HG03558 (cell line): ENCODE data around the gene RGL3.
"Not testable (repeated sequence)": the region's sequence is repeated elsewhere in the genome, so short reads cannot be mapped to it uniquely, and the experiment has no call there.

Experiments used
- ATAC-seq: cut with Tn5 transposase; IDR thresholded peaks from one replicate; pipeline ENCODE4 v1.9.1; 2021; ENCODE audit warnings: moderate number of reproducible peaks; ENCODE audit not compliant: unreplicated experiment; ENCODE audit errors: extremely low read depth

Gene RGL3

DNA sequence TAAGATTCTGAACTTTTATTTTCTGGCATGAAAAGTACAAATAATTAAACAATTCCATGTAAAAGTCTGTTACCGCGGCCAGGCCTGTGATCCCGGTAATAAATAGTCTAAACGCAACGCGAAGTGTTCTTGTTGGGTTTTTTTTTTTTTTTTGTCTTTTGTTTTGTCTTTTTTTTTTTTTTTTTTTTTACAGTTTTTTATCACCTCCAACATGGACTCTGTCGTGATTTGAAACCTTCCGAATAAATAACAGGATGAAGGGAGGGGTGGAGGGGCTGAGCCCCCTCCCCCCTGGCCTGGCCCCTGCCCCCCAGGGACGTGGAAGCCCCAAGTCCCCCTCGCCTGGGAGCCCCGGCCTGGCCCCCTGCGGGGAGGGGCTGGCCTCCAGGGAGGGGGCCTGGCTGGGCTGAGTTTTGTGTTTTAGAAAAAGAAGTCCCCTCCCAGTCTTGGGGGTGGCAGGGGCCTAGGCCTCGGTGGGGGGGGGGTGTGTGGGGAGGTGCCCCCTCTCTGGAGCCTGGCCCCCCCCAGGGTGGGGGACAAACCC is 32.3 kb upstream of the RGL3 start:
- no peak for ATAC-seq

DNA sequence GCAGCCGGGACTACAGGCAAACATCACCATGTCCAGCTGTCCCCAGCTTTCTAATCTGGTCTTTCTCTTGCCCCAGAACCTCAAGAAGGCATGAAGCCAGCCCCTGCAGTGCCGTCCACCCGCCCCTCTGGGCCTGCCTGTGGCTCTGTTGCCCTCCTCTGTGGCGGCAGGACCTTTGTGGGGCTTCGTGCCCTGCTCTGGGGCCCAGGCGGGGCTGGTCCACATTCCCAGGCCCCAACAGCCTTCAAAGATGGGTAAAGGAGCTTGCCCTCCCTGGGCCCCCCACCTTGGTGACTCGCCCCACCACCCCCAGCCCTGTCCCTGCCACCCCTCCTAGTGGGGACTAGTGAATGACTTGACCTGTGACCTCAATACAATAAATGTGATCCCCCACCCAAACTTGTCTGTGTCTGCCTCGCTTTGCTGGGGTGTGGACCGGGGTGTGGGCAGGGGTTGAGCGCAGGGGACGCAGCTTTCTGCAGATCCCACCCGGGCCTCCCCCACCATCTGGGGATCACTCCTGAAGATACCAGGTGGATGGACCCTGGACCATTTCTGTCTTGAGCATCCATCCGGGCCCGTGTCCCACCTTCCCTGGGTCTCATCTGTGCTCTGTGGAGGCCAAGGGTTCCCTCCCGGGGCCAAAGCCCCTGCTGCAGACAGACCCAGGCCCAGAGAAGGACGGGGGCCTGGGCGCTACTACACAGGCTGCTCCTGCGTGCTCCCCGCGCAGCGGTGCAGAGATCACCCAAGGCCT is 31.6 kb upstream of the RGL3 start:
- no peak for ATAC-seq

DNA sequence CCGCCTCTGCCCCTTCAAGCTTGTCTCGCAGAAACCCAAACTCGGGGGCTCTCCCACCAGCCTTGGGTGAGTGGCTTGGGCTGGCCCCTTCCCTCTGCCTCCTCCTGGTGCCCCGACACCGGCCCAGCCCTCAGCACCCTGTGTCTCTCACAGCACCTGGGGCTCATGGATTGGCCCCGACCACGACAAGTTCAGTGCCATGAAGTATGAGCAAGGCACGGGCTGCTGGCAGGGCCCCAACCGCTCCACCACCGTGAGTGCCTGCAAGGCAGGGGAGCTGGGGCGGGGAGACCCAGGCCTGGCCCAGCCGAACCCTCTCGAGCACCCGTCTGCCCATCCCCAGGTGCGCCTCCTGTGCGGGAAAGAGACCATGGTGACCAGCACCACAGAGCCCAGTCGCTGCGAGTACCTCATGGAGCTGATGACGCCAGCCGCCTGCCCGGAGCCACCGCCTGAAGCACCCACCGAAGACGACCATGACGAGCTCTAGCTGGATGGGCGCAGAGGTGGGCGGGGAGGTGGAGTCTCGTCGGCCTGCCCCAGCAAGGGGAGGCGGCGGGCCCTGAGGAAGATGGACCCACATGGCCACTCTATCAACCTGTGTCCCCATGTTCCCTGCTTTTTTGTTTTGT is 29.9 kb upstream of the RGL3 start:
- no peak for ATAC-seq

DNA sequence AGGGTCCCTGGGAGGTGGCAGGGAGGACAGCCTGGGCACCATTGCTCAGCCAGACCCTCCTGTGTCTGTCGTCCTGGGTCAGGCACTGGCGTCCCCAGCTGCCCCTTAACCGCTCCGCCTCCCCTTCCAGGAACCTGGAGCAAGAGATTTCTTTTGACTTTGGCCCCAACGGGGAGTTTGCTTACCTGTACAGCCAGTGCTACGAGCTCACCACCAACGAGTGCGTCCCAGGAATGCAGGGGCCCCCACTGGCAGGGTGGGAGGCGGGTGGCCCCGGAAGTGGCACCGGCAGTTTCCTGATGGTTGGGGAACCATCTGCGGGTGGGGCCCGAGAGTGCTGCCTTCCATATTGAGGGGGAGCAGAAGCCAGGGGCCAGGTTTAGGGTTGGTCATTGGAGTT is 29.3 kb upstream of the RGL3 start:
- no peak for ATAC-seq

DNA sequence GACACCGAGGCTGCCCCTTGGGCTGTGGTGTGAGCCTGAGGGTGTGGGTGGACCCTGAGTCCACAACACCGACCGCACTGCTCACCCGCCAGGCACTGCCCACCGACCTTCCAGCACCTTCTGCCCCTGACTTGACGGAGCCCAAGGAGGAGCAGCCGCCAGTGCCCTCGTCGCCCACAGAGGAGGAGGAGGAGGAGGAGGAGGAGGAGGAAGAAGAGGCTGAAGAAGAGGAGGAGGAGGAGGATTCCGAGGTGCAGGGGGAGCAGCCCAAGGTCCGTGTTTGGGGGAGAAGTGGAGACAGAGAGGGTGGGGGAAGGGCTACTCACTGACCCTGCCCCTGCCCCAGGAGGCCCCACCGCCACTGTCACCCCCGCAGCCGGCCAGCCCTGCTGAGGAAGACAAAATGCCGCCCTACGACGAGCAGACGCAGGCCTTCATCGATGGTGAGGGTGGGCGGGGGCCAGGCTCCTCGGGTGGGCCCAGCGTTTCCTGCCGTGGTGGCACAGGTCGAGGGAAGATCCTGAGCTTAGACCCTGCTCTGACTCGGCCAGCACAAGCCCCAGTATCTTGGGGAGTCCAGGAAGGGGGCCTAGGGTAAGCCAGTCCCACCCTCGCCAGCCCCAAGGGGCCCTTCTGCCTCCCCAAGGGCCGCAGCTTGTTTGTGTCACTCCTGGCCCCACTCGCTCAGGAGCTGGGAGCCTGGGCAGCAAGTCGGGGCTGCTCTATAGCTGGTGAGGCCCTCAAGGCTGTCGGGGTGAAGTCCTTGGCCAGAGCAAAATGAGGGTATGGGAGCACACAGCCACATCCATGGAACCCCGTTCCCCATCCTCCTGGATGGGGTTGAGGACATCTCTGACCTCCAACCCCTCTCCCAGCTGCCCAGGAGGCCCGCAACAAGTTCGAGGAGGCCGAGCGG is 28.5 kb upstream of the RGL3 start:
- no peak for ATAC-seq

DNA sequence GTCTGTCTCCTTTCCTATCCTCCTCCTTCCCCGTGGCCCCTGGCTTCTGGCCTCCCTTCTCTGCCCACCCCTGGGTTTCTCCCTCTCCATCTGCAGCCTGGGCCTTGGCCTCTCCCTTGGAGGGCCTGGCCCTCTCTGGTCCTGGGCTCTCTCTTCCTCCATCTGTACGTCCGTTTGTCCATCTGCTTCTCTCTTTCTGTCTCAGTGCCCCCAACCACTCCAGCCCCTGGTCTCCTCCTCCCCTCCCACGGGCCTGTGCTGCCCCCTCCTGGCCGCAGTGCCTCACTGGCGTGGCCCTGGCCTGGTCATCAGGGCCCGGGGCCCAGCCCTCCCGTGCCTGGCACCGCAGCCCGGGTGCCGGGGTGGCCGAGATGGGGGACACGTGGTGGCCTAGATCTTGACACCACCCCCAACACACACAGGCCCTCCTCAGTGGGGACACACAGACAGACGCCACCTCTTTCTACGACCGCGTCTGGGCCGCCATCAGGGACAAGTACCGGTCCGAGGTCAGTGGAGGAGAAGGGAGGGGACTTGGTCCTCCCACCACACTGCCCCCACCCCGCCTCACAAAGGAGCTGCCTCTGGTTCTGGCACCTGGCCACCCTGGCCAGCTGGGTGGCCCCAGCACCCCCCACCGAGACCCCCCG is 27.7 kb upstream of the RGL3 start:
- no peak for ATAC-seq

DNA sequence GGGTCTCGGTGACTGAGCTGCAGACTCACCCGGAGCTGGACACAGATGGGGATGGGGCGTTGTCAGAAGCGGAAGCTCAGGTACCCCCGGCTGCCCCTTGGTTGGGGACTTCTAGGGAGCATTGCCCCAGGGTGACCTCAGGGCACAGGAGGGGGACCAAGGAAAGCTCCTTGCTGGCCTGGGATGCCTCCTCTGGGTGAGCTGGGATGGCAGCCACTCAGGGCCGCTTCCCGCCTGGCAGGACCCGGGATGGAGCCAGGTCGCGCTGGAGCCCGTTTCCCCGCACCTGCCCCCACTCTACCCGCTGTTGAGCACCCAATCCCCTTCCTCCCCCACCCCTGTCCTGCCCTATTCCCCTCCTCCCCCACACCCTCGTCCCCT is 27.1 kb upstream of the RGL3 start:
- no peak for ATAC-seq

DNA sequence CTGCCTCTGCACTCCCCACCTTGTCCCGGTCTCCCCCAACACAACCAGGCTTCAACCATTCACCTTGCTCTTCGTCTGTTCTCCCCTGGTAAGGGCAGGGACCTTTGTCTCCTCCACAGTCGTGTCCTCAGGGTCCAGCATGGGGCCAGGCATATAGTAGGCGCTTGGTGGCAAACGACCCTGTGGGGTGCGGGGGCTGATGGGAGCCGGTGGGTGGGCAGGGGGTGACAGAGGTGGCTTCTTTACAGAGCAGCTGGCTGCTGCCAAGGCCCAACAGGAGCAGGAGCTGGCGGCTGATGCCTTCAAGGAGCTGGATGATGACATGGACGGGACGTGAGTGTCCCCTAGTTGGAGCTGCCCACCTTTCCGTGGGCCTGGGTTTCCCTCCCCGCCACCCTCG is 26.0 kb upstream of the RGL3 start:
- no peak for ATAC-seq

DNA sequence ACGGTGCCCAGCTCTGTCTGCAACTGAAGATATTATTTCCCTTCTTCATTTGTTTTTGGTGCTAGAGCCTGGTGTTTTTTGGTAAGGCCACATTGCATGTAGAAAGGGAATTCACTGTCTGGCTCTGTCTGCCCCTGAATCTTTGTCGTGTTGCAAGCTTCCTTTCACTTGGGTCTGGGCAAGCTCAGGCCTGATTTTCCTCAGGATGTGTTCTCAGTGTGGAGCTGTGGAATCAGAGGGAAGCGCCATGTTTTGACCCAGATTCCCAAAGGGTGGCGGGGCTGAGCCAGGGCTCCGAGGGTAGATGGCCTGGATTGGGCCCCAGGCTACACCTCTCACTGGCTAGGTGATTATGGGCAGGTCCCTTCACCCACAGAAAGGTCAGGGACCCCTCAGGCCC is 24.9 kb upstream of the RGL3 start:
- ATAC-seq: no peak

DNA sequence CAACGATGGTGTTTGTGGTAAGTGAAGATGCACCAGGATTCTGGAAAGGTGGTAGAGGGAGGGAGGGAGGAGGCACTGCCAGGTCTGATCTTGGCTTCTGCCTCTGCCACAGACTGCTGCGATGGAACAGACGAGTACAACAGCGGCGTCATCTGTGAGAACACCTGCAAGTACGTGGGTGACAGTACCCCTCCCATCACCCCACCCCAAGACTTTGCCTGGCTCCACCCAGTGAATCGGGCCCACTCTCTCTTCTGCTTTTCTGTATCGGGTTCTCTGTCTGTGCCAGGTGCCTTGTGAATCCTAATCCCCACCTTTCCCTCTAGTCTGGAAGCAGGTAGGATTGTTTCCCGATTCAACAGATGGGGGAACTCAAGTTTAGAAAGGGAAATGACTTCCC is 18.8 kb upstream of the RGL3 start:
- no peak for ATAC-seq

DNA sequence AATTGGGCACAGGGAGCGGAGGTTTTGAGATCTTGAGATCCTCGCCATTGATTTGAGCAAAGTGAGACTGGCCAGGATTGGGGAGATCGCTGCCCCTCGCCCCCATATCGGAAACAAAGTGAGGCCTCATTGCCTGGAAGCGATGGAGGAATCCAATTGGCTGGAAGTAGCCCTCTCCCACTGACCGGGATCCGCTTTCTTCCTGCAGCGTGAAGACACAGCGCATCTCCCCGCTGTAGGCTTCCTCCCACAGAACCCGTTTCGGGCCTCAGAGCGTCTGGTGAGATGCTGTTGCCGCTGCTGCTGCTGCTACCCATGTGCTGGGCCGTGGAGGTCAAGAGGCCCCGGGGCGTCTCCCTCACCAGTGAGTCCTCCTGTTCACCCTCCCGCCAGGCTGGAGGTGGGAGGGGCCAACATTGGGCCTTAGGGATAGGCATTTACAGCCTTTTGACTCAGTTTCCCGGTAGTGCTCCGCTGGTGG is 16.8 kb upstream of the RGL3 start:
- ATAC-seq: no peak

DNA sequence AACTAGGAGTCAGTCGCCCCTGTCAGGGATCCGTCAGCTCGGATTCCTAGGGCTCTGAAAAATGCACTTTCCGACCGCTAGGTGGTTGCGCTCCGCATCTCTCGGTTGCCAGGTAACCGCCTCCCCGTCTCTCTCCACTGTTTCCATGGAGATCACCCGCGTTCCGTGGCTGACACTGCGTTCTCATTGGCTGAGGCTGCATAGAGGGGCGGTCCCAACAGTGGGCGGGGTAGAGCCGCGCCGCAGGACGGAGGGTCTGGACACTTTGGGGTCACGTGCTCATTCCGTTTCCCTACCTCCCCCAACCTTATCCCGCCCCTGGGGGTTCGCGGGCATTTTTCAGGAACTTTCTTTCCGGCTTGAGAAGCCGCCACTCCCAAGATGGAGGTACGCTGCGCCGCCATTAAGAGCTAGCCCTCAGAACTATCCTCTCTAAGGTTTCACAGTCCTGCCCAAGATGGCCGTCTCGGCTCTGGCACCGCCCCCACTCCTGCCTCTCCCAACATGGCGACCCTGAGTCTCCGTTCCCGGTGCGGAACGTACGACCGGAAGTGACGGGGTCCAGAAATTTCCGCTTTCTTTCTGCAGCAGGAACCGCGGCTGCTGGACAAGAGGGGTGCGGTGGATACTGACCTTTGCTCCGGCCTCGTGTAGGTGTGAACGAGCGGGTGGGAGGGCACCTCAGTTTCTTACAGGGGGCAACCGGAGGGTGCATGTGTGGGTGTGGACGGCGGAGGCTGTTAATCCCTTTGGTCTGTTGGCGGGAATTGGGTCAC is 16.1 kb upstream of the RGL3 start, which contains the start of the genes ODAD3 and PRKCSH:
ODAD3 (minus strand) TSS at position 65 of the 776 bp plus-strand sequence. CDS start 105 bp downstream, outside the sequence.
PRKCSH (plus strand) TSS at position 579 of the 776 bp plus-strand sequence. CDS start 483 bp downstream, outside the sequence.
- peak; percentile 81 for ATAC-seq

DNA sequence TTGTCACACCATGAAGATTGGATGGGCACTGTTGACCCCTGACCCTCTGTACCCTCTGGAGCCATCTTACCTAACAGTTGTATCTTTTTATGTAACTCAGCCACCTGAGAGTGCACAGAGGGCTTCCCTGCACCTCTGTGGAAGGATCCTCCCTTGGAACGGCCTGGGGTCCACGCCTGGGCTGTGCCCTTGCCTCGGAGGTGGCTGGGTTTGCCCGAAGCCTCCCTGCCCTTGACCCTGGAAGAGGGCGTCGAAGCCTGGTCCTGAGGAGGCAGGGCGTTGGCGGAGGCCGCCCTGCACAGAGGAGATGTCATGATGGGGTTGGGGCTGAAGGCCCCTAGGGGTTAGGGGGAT is 15.6 kb upstream of the RGL3 start:
- ATAC-seq: no peak

DNA sequence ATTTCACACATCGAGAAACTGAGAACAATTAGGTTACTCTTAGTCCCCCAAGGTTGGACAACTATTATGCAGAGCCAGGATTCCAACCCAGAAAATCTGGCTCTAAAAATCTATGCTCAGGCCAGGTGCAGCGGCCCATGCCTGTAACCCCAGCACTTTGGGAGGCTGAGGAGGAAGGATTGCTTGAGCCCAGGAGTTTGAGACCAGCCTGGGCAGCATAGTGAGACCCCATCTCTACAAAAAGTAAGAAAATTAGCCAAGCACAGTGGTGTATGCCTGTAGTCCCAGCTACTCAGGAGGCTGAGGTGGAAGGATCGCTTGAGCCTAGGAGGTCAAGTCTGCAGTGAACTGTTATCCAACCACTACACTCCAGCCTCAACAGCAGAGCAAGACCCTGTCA is 14.4 kb upstream of the RGL3 start:
- not testable (repeated sequence) for ATAC-seq

DNA sequence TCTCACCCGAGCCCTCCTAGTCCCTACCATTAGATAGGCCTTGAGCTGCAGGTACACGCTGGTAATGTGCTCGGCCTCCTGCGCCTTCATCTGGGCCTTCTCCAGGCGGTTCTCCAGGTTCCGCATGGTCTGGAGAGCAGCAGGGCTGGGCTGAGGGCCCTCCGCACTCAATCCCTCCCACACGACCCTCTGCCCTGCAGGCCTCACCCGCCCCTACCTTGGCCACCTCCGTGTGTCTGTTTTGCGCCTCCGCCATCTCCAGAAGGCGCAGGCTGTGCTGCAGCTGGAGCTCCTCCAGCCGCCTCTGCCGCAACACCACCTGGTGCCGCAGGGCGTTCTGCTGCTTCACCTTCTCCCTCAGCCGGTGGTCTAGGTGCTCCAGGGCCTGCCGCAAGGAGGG is 7.5 kb upstream of the RGL3 start:
- no peak for ATAC-seq

DNA sequence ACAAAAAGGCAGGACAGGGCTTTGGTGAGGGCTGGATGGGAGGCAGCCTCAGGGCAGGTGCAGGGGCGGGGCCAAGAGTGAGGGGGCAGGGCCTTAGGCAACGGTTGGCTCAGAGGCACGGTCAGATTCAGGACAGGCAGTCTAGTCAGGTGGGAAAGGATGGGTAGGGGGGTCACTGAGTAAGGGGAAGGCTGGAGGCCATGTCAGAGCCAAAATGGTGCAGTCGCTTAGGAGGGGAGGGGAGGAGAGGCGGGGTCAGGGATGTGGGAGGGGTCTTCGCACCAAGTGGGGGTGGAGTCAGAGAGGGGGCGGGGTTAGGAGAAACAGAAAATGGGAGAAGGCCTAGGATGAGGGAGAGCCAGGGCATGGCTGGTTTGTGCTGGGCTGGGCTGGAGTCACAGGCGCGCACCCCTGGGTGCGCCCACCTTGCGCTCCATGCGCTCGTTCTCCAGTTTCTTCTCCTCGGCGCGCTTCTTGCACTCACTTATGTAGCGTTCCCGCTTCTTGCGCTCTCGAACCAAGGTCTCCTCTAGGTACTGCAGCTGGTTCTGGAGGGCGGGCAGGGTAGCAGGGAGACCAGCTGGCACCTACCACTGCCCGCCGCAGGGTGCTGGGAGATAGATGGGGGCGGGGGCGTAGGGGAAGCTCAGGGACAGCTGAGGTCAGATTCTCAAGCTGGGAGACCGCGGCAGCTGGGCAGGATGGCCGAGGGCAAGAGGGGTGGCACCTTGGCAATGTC is 6.8 kb upstream of the RGL3 start:
- ATAC-seq: no peak

DNA sequence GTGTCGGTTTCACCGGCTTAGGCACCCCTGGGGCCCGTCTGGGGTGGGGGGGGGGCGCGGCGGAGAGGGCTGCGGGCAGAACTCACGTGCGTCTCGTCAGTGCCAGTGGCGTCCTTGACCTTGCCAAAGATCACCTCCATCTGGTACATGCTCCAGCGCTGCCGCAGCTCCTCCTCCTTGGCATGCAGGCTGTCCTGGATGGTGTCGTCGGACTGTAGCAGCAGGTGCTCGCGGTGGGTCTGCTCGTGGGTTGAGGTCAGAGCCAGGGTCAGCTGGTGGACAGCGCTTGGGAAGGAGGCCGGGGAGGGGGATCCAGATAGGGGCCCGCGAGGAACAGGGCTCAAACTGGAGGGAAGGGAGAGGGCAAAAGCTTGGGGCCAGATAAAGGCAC is 4.7 kb upstream of the RGL3 start:
- no peak for ATAC-seq

DNA sequence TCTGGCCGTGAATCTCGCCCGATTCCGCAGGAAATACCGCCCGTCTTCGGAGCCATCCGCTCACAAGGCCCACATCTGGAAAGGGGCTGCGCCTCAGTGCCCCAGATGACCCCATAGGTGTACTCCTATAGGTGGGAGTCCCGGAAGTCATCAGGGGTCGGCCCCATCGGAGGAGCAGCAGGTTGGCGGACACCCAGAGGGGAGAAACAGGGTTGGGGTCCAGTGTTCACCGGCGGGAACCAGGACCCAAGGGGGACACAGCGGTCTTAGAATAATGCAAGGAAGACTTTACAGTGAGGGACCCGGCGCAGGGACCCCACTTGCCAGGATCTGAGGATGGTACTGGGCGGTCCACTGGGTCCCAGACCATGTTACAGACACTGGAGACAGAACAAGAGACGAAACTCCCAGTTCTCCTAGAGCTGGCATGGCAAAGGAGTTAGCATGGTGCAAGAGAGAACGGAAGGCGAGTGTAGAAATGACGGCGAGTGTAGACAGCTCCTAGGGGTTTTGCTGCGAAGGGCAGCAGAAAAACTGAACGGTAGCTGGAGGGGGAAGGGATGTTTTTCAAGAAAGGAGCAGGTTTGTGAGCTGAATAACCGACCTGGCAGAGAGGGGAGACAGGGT is 4.2 kb upstream of the RGL3 start:
- no peak for ATAC-seq
